GM12892 (cell line): Measurements from ENCODE around the gene OTOR.
A peak's percentile ranks its signal among the peaks of the same experiment; 100 is the strongest.

Experiments
- DNase-seq: peaks from one replicate; pipeline ENCODE4 v3.0.0; 2011; ENCODE audit not compliant: insufficient read length
- FAIRE-seq: peaks from 2 replicates; lab custom pipeline; 2011; peaks lifted over from hg19 to GRCh38; lab: Jason Lieb, UNC
- POLR2A ChIP-seq: IDR thresholded peaks from 2 replicates; pipeline ENCODE4 v1.6.1; 2011; ENCODE audit warnings: low read depth, low read length, control low read depth
- POLR2AphosphoS5 ChIP-seq: IDR thresholded peaks from 2 replicates; pipeline ENCODE4 v1.6.1; 2011; ENCODE audit warnings: low read depth, low read length, control low read depth
- TAF1 ChIP-seq: IDR thresholded peaks from 2 replicates; pipeline ENCODE4 v1.6.1; 2011; ENCODE audit warnings: low read depth, mild to moderate bottlenecking, control low read depth, low read length, borderline replicate concordance

OTOR gene

GRCh38 chr20:16752901-16753300 lies 4.7 kb downstream of the OTOR start:
- no peak for FAIRE-seq
- no peak for TF ChIP-seq TAF1
- TF ChIP-seq POLR2AphosphoS5 = no peak
- TF ChIP-seq POLR2A = no peak
- no peak for DNase-seq

GRCh38 chr20:16758454-16759180 lies 10.5 kb downstream of the OTOR start:
- no peak for FAIRE-seq
- no peak for TF ChIP-seq POLR2A
- no peak for TF ChIP-seq POLR2AphosphoS5
- TF ChIP-seq TAF1 = no peak
- no peak for DNase-seq

GRCh38 chr20:16759181-16759563 lies 11.0 kb downstream of the OTOR start:
- FAIRE-seq (peak; percentile 24), DNase-seq (no peak)
- TF ChIP-seq POLR2AphosphoS5 = no peak
- no peak for TF ChIP-seq TAF1
- TF ChIP-seq POLR2A = no peak

GRCh38 chr20:16760431-16761304 lies 12.5 kb downstream of the OTOR start:
- DNase-seq (no peak), FAIRE-seq (peak; percentile 14)
- no peak for TF ChIP-seq TAF1
- no peak for TF ChIP-seq POLR2A
- TF ChIP-seq POLR2AphosphoS5 = no peak

GRCh38 chr20:16761305-16761829 lies 13.2 kb downstream of the OTOR start:
- DNase-seq (no peak), FAIRE-seq (peak; percentile 27)
- TF ChIP-seq POLR2AphosphoS5 (no peak), POLR2A (no peak), TAF1 (no peak)

GRCh38 chr20:16764560-16764959 lies 16.4 kb downstream of the OTOR start:
- TF ChIP-seq TAF1 = no peak
- no peak for TF ChIP-seq POLR2AphosphoS5
- TF ChIP-seq POLR2A = no peak

GRCh38 chr20:16771213-16771612 lies 23.1 kb downstream of the OTOR start:
- FAIRE-seq = no peak
- DNase-seq = no peak
- no peak for TF ChIP-seq POLR2A

More at GRCh38 chr20:16764560-16764959, 16.4 kb downstream of the OTOR start:
- DNase-seq (no peak), FAIRE-seq (no peak)

- DNase-seq (no peak), FAIRE-seq (no peak)
- TF ChIP-seq TAF1 (no peak), POLR2A (no peak), POLR2AphosphoS5 (no peak)
Observed at GRCh38 chr20:16775961-16776360, 27.8 kb downstream of the OTOR start.

- no peak for TF ChIP-seq POLR2A
- TF ChIP-seq TAF1 = no peak
- no peak for TF ChIP-seq POLR2AphosphoS5
- FAIRE-seq = no peak
- DNase-seq = no peak
Observed at GRCh38 chr20:16777126-16777525, 29.0 kb downstream of the OTOR start.

GRCh38 chr20:16778159-16778558 lies 30.0 kb downstream of the OTOR start:
- DNase-seq (no peak), FAIRE-seq (no peak)
- TF ChIP-seq POLR2A (no peak), TAF1 (no peak), POLR2AphosphoS5 (no peak)

GRCh38 chr20:16781496-16781895 lies 33.3 kb downstream of the OTOR start:
- FAIRE-seq = no peak
- no peak for TF ChIP-seq TAF1
- TF ChIP-seq POLR2AphosphoS5 = no peak
- TF ChIP-seq POLR2A = no peak
- no peak for DNase-seq
